Lower lobe of right lung (tissue), 2 donors: ENCODE data around the gene FOXN3. TPM values are rescaled to one million over a fixed set of nuclear protein-coding genes. Genes with fewer than 3 reads are reported as not detected.

Experiments
- ATAC-seq, 2 donors: fragments of 200-7000 bp; cut with Tn5 transposase; one replicate each; pipeline ENCODE4 v1.9.1; 2020 to 2022; ENCODE audit warnings: mild to moderate bottlenecking in 2 of 2, moderate library complexity in 2 of 2
- DNase-seq: peaks from one replicate; pipeline ENCODE4 v3.0.0-alpha.2; 2020
- H3K27ac ChIP-seq: fragments of 200-600 bp; one replicate; pipeline ENCODE4 v1.8.0; 2022
- H3K27me3 ChIP-seq: fragments of 200-600 bp; one replicate; pipeline ENCODE4 v1.8.0; 2022; ENCODE audit warnings: low read depth
- H3K36me3 ChIP-seq: fragments of 200-600 bp; one replicate; pipeline ENCODE4 v1.8.0; 2022; ENCODE audit warnings: mild to moderate bottlenecking
- H3K4me1 ChIP-seq: fragments of 200-600 bp; one replicate; pipeline ENCODE4 v1.8.0; 2022
- H3K4me3 ChIP-seq: fragments of 200-600 bp; one replicate; pipeline ENCODE4 v1.8.0; 2022; ENCODE audit warnings: mild to moderate bottlenecking
- H3K9me3 ChIP-seq: fragments of 200-600 bp; one replicate; pipeline ENCODE4 v1.8.0; 2022
- intact Hi-C: fragments of 100-400 bp; cut with DNase I; formaldehyde crosslinking; loops from one replicate; pipeline ENCODE4 v1.11.0; 2022
- total RNA-seq: library from RNA; stranded (reverse); fragmentation: NEBNext Ultra II Directional; extraction: Animal tissue kit (Norgen Biotek cat#: 25700); gene quantifications from one replicate; pipeline ENCODE4 v1.2.1, GENCODE V29; 2021
- TF ChIP-seq, protein P1 (sequence below): fragments of 200-600 bp; IDR thresholded peaks from one replicate; pipeline ENCODE4 v1.8.0; 2022; ENCODE audit warnings: antibody characterized with exemption, mild to moderate bottlenecking
- donor health status: DM: no; HTN: yes; CAD: no; lungs with severe emphysema.

Gene FOXN3
- total RNA-seq, 1 donor from 2014 or later, result 116 TPM

DNA sequence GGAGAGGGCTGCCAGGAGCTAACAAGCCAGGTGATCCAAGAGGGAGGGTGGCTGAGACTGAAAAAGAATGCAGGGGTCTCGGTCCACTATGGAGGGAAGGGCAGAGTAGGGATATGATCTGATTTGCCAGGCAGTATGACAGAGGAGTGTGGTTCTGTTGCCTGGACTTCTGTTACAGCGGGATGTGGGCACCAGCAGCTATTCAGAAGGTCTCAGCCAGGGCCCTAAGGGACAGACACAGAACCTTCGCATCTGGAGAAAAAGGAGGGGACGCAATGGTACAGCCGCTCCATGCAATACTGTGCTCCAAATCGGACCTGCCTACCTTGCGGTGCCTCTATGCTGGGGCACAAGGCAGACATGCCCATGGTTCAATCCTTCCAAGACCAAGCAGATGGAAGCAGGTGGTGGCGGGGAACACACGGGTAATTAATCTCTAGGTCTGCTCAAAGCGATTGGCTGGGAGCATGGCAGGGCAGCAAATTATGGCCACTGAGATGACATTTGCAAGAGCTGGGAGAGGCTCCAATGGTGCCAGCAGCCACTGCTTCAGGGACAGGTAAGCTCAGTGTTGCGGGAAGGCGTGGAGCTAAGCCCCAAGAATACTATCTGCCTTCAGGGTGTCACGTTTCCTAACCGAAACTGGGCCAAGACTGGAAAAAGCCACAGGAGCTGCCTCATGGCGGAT, 185.5 kb downstream of the FOXN3 start:
- ATAC-seq (no peak), DNase-seq (no peak)
- Histone ChIP-seq H3K9me3 (no peaks in the 10 kb centered on the region), H3K27me3 (no peaks in the 10 kb centered on the region), H3K27ac (no peak overlapping the region), H3K36me3 (no peaks in the 10 kb centered on the region), H3K4me1 (peaks cover 9% of the 10 kb centered on the region), H3K4me3 (no peak overlapping the region)
- TF ChIP-seq, protein P1, sequence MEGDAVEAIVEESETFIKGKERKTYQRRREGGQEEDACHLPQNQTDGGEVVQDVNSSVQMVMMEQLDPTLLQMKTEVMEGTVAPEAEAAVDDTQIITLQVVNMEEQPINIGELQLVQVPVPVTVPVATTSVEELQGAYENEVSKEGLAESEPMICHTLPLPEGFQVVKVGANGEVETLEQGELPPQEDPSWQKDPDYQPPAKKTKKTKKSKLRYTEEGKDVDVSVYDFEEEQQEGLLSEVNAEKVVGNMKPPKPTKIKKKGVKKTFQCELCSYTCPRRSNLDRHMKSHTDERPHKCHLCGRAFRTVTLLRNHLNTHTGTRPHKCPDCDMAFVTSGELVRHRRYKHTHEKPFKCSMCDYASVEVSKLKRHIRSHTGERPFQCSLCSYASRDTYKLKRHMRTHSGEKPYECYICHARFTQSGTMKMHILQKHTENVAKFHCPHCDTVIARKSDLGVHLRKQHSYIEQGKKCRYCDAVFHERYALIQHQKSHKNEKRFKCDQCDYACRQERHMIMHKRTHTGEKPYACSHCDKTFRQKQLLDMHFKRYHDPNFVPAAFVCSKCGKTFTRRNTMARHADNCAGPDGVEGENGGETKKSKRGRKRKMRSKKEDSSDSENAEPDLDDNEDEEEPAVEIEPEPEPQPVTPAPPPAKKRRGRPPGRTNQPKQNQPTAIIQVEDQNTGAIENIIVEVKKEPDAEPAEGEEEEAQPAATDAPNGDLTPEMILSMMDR, result no peak
- intact Hi-C loops, result no loop called here

- TF ChIP-seq, protein P1, result no peak
- H3K27ac ChIP-seq, result no peak overlapping the region
- peaks cover 9% of the 10 kb centered on the region for H3K4me1 ChIP-seq
- H3K4me3 ChIP-seq, result no peak overlapping the region
- intact Hi-C loops, result no loop called here
- no peaks in the 10 kb centered on the region for H3K36me3 ChIP-seq
- ATAC-seq (peak; percentile 35 to 47), DNase-seq (no peak)
- H3K9me3 ChIP-seq, result no peaks in the 10 kb centered on the region
- H3K27me3 ChIP-seq, result no peaks in the 10 kb centered on the region
These were observed 188.0 kb downstream of the FOXN3 start for GRCh38 chr14:89228921-89229639.

DNA sequence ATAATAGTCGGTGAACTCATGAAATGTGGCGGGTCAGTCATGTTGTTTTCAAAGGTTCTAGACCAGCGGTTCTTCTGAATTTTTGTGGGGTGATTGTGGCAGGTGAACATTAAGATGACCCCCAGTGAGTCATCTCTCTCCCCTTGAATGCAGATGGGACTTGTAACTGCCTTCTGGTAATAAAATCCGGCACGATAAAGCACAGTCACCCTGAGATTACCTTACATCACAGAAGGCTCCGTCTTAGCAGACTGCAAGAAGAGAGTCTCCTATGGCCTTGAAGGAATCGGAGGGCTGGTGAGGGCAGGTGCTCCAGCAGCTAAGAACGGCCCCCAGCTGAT, 189.6 kb downstream of the FOXN3 start:
- Histone ChIP-seq H3K27ac (no peak overlapping the region), H3K4me1 (peaks cover 9% of the 10 kb centered on the region), H3K27me3 (no peaks in the 10 kb centered on the region), H3K36me3 (no peaks in the 10 kb centered on the region), H3K9me3 (no peaks in the 10 kb centered on the region), H3K4me3 (no peak overlapping the region)
- TF ChIP-seq, protein P1, result no peak
- intact Hi-C loops, result no loop called here
- no peak for DNase-seq
- no peak for ATAC-seq

GRCh38 chr14:89226801-89227495, 190.1 kb downstream of the FOXN3 start:
- H3K4me1 ChIP-seq, result peaks cover 9% of the 10 kb centered on the region
- no peak overlapping the region for H3K4me3 ChIP-seq
- DNase-seq (no peak), ATAC-seq (no peak)
- H3K27ac ChIP-seq, result no peak overlapping the region
- no peaks in the 10 kb centered on the region for H3K27me3 ChIP-seq
- no peaks in the 10 kb centered on the region for H3K36me3 ChIP-seq
- TF ChIP-seq, protein P1, result no peak
- H3K9me3 ChIP-seq, result no peaks in the 10 kb centered on the region
- intact Hi-C loops, result no loop called here

- ATAC-seq, result no peak
- no peak for DNase-seq
- intact Hi-C loops, result no loop called here
- Histone ChIP-seq H3K27me3 (no peaks in the 10 kb centered on the region), H3K9me3 (no peaks in the 10 kb centered on the region), H3K27ac (no peak overlapping the region), H3K36me3 (no peaks in the 10 kb centered on the region), H3K4me3 (no peak overlapping the region), H3K4me1 (peaks cover 20% of the 10 kb centered on the region)
- TF ChIP-seq, protein P1, result no peak
These were observed 191.4 kb downstream of the FOXN3 start for GRCh38 chr14:89225607-89226006.
